GM12878 (cell line): Measurements from ENCODE around the gene CACNA1A. TPM values are rescaled to one million over a fixed set of nuclear protein-coding genes. Genes with fewer than 3 reads are reported as not detected.

Experiments used
- ATAC-seq: fragments of 200-7000 bp; cut with Tn5 transposase; 3 replicates; pipeline ENCODE4 v1.9.1; 2020; ENCODE audit warnings: mild to moderate bottlenecking, moderate library complexity
- BruUV-seq: library from RNA; stranded (reverse); fragments of 400-500 nt; replicated peaks from 2 replicates; lab custom pipeline; 2021; lab: Mats Ljungman, UMichigan
- CTCF ChIA-PET: fragments of 300-600 bp; sonication (Branson Sonifier 250); formaldehyde crosslinking; extraction: SDS; loops from one replicate; lab custom pipeline; 2021; ENCODE audit warnings: inconsistent platforms; lab: Yijun Ruan, JAX
- POLR2A ChIA-PET: fragments of 350-600 bp; formaldehyde crosslinking; extraction: SDS; loops from one replicate; lab custom pipeline; 2021; ENCODE audit warnings: inconsistent platforms; lab: Charles Lee
- RAD21 ChIA-PET: fragments of 300-600 bp; sonication (Branson Sonifier 250); formaldehyde crosslinking; loops from one replicate; lab custom pipeline; 2023; ENCODE audit warnings: antibody characterized with exemption; ENCODE audit not compliant: unreplicated experiment; lab: Charles Lee
- SMC1A ChIA-PET: fragments of 300-600 bp; sonication (Branson Sonifier 250); formaldehyde crosslinking; loops from one replicate; lab custom pipeline; 2023; ENCODE audit not compliant: unreplicated experiment, uncharacterized antibody; lab: Charles Lee
- DNase-seq: peaks from one replicate; pipeline ENCODE4 v3.0.0-alpha.2; 2011; ENCODE audit warnings: low read depth, low spot score
- FAIRE-seq: peaks from 3 replicates; lab custom pipeline; 2011; peaks lifted over from hg19 to GRCh38; lab: Jason Lieb, UNC
- H2AFZ ChIP-seq: 2 replicates; pipeline ENCODE4 v1.6.0; 2011; ENCODE audit warnings: low read depth, low read length, control low read depth; ENCODE audit not compliant: control insufficient read depth
- H3K27ac ChIP-seq: 2 replicates; pipeline ENCODE4 v1.5.1; 2011; ENCODE audit warnings: control low read depth; ENCODE audit not compliant: control insufficient read depth, insufficient read depth
- H3K27me3 ChIP-seq, 2 experiments: replicated peaks in 1 of 2; 2 replicates each; pipeline versions ENCODE4 v1.6.0 to v1.6.1; 2011; ENCODE audit warnings: low read length in 1 of 2; ENCODE audit not compliant: control insufficient read depth in 2 of 2, insufficient read depth in 2 of 2
- H3K36me3 ChIP-seq, 2 experiments: 2 replicates each; pipeline ENCODE4 v1.5.1; 2011; ENCODE audit warnings: low read length in 1 of 2; ENCODE audit not compliant: control insufficient read depth in 2 of 2, insufficient read depth in 2 of 2
- H3K4me1 ChIP-seq: 2 replicates; pipeline ENCODE4 v1.6.1; 2011; ENCODE audit warnings: mild to moderate bottlenecking, low read length, moderate library complexity, mixed read lengths; ENCODE audit not compliant: control insufficient read depth, insufficient read depth
- H3K4me2 ChIP-seq: 2 replicates; pipeline ENCODE4 v1.6.0; 2011; ENCODE audit warnings: control low read depth; ENCODE audit not compliant: control insufficient read depth, insufficient read depth
- H3K4me3 ChIP-seq: fragments of 200-600 bp; sonication (generic); 2 replicates; pipeline ENCODE4 v1.5.1; 2016
- H3K79me2 ChIP-seq: 2 replicates; pipeline ENCODE4 v1.6.0; 2011; ENCODE audit warnings: low read length; ENCODE audit not compliant: control insufficient read depth, insufficient read depth
- H3K9ac ChIP-seq: 2 replicates; pipeline ENCODE4 v1.8.0; 2011; ENCODE audit warnings: low read length, control low read depth, mixed read lengths; ENCODE audit not compliant: control insufficient read depth, insufficient read depth
- H3K9me3 ChIP-seq: replicated peaks from 3 replicates; pipeline ENCODE4 v1.5.1; 2011; ENCODE audit warnings: mild to moderate bottlenecking, low read length; ENCODE audit not compliant: control insufficient read depth, insufficient read depth
- H4K20me1 ChIP-seq: 2 replicates; pipeline ENCODE4 v1.6.0; 2011; ENCODE audit not compliant: control insufficient read depth, insufficient read depth
- CREB1 ChIP-seq: IDR thresholded peaks from 2 replicates; pipeline ENCODE4 v1.6.1; 2012; ENCODE audit warnings: low read depth, mild to moderate bottlenecking, inconsistent platforms
- E2F8 ChIP-seq: fragments of 450-650 bp; IDR thresholded peaks from 2 replicates; pipeline ENCODE4 v1.6.1; 2018; ENCODE audit warnings: mild to moderate bottlenecking, low read depth, moderate library complexity; ENCODE audit not compliant: partially characterized antibody
- HCFC1 ChIP-seq: fragments of 150-350 bp; IDR thresholded peaks from 2 replicates; pipeline ENCODE4 v1.6.1; 2014; ENCODE audit warnings: low read length
- MEF2A ChIP-seq: IDR thresholded peaks from 2 replicates; pipeline ENCODE4 v1.6.1; 2011; ENCODE audit warnings: low read depth, mild to moderate bottlenecking, low read length, moderate library complexity; ENCODE audit not compliant: insufficient read depth
- PAX5 ChIP-seq: IDR thresholded peaks from 2 replicates; pipeline ENCODE4 v1.6.1; 2011; ENCODE audit warnings: low read depth, low read length, borderline replicate concordance
- RB1 ChIP-seq: fragments of 450-650 bp; formaldehyde crosslinking; IDR thresholded peaks from 2 replicates; pipeline ENCODE4 v1.6.1; 2017; ENCODE audit warnings: mild to moderate bottlenecking, borderline replicate concordance
- SMARCA5 ChIP-seq: fragments of 450-650 bp; IDR thresholded peaks from 2 replicates; pipeline ENCODE4 v1.6.1; 2017; ENCODE audit warnings: mild to moderate bottlenecking
- SUZ12 ChIP-seq: fragments of 200-600 bp; sonication (generic); IDR thresholded peaks from one replicate; pipeline ENCODE4 v1.6.1; 2018; ENCODE audit warnings: antibody characterized with exemption, mild to moderate bottlenecking; ENCODE audit not compliant: unreplicated experiment
- WGBS: methylation state at CpG from one replicate; pipeline ENCODE4 v1.1.6; 2016; ENCODE audit warnings: low lambda C conversion rate; ENCODE audit not compliant: insufficient replicate concordance, insufficient coverage; ENCODE audit errors: missing lambda C conversion rate; 5-methylcytosine and 5-hydroxymethylcytosine counted together
- in situ Hi-C: fragments of 300-500 bp; cut with MboI; formaldehyde crosslinking; loops from 9 replicates; pipeline ENCODE4 v1.14.3; 2018; ENCODE audit warnings: mixed read lengths
- intact Hi-C: fragments of 100-400 bp; cut with micrococcal nuclease; formaldehyde crosslinking; loops from one replicate; pipeline ENCODE4 v1.14.2; 2022; ENCODE audit not compliant: unreplicated experiment
- polyA plus RNA-seq, 11 experiments: library from polyadenylated mRNA; depleted of rRNA in 4 of 11; unstranded in 6 of 11; stranded (reverse) in 5 of 11; fragments of >200 nt; fragmentation: Nextera tagmentation in 4 of 11; fragmentation: Illumina TruSeq in 1 of 11; extraction: Ambion mirVana in 4 of 11; extraction: Trizol in 1 of 11; gene quantifications; 1 replicate in 1 of 11; 2 replicates in 10 of 11; pipeline versions ENCODE4 v1.2.1 to v1.2.3, GENCODE V29; 2011 to 2016; ENCODE audit warnings: inconsistent platforms in 2 of 11, missing spikeins in 2 of 11, low read depth in 1 of 11
- total RNA-seq, 4 experiments: library from RNA; depleted of rRNA in 3 of 4; stranded (reverse); fragments of >200 nt in 3 of 4; fragmentation: Illumina TruSeq in 1 of 4; extraction: Trizol in 1 of 4; gene quantifications; 2 replicates each; pipeline versions ENCODE4 v1.2.1 to v1.2.3, GENCODE V29; 2013 to 2021

CACNA1A gene
- total and polyA plus RNA-seq, 10 of the 15 experiments (the other 5 are each of a cell fraction or from before 2014, with no cell fraction given): 1.1 to 4.4 (median 2.5) TPM

DNA sequence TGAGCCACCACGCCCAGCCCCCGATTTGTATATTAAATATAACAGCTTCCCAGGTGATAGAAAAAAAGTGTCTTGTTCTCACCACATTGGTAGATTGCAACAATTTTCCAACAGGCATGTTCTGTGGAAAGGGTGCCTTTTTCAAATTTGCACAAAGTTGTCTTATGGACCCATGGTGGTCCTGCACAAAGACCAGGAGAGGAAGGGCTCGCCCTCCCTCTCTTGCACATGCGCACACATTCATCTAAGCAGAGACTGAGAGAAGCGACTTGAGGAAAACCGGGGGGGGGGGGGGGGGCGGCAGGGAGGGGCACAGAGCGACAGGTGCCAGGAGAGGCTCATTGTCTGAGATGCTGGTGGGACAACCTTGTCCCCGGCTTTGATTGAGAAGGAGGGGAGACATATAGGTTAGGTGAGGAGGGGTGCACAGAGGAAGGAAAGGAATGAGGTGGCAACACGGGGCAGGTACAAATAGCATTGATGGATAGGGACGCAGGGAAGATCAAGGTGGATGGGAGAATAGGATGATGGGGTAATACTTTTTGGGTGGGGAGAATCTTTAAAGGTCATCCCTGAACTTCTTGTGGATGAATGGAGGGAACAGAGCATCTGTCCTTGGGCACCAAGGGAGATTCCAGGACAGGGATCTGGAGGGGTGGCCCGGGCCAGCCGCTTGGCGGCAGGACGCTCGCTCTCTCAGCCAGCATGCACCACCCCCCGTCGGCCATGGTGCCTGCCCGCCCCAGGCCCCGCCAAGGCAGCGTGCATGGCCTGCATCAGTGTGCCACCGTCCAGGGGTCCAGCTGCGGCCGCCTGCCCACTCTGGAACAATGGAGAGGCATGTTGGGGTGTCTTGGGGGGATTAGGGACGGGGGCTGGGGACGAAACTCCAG is 280.1 kb downstream of the CACNA1A start:
- Histone ChIP-seq H2AFZ (no peak overlapping the region), H3K27ac (no peak overlapping the region), H3K4me3 (no peak overlapping the region), H3K9ac (no peak overlapping the region), H3K4me2 (no peak overlapping the region), H3K36me3 (no peaks in the 10 kb centered on the region), H3K27me3 (no peaks in the 10 kb centered on the region), H4K20me1 (no peaks in the 10 kb centered on the region), H3K79me2 (no peaks in the 10 kb centered on the region), H3K4me1 (no peaks in the 10 kb centered on the region), H3K9me3 (no peaks in the 10 kb centered on the region)
- ChIA-PET SMC1A (interaction anchor here (0.6 kb wide), 1 partner anchor 1843 kb away, joined by 3 read pairs; no protein-coding TSS in a partner anchor), POLR2A (no interaction called here), RAD21 (no interaction called here), CTCF (no interaction called here)
- FAIRE-seq (no peak), ATAC-seq (no peak), DNase-seq (no peak)
- 57% methylated on average over 24 of the region's 26 CpGs for WGBS
- TF ChIP-seq HCFC1 (no peak), E2F8 (no peak), SMARCA5 (no peak), MEF2A (no peak), RB1 (no peak), PAX5 (no peak), SUZ12 (no peak), CREB1 (no peak)
- no TSS peak for BruUV-seq
- in situ Hi-C loops (no loop called here), intact Hi-C loops (no loop called here)
